CD4-positive, alpha-beta memory T cell (primary cell): Measurements from ENCODE around the gene KHDC4. TPM values are rescaled to one million over a fixed set of nuclear protein-coding genes. Genes with fewer than 3 reads are reported as not detected.
A peak's percentile ranks its signal among the peaks of the same experiment; 100 is the strongest.
"Not testable (repeated sequence)": the region's sequence is repeated elsewhere in the genome, so short reads cannot be mapped to it uniquely, and the experiment has no call there.

Experiments
- CTCF ChIA-PET: fragments of 350-600 bp; sonication (Branson Sonifier 250); formaldehyde crosslinking; loops from one replicate; lab custom pipeline; 2021; ENCODE audit warnings: inconsistent platforms; ENCODE audit not compliant: partially characterized antibody; lab: Charles Lee
- POLR2A ChIA-PET: fragments of 350-600 bp; sonication (Branson Sonifier 250); formaldehyde crosslinking; loops from one replicate; lab custom pipeline; 2021; ENCODE audit not compliant: partially characterized antibody; lab: Charles Lee
- DNase-seq, 5 donors: peaks; one replicate each; pipeline versions ENCODE4 v3.0.0 to v3.0.0-alpha.2; 2020 to 2022; ENCODE audit warnings: mixed read lengths in 1 of 5
- H3K27ac ChIP-seq: one replicate; pipeline ENCODE4 v1.7.0; 2013; ENCODE audit warnings: low read depth, low read length
- H3K27me3 ChIP-seq: 2 replicates; pipeline ENCODE4 v1.7.0; 2013; ENCODE audit warnings: mild to moderate bottlenecking, low read length, moderate library complexity; ENCODE audit not compliant: insufficient read depth
- H3K36me3 ChIP-seq: 2 replicates; pipeline ENCODE4 v1.7.0; 2013; ENCODE audit warnings: mild to moderate bottlenecking, low read length, moderate library complexity; ENCODE audit not compliant: insufficient read depth
- H3K4me1 ChIP-seq: 2 replicates; pipeline ENCODE4 v1.7.0; 2013; ENCODE audit warnings: mild to moderate bottlenecking, low read length, moderate library complexity; ENCODE audit not compliant: insufficient read depth
- H3K4me3 ChIP-seq, 2 donors: one replicate each; pipeline ENCODE4 v1.7.0; 2013; ENCODE audit warnings: low read length in 2 of 2, mild to moderate bottlenecking in 1 of 2
- H3K9me3 ChIP-seq, 2 donors: one replicate each; pipeline ENCODE4 v1.7.0; 2013; ENCODE audit warnings: low read length in 2 of 2, control low read depth in 1 of 2; ENCODE audit not compliant: control insufficient read depth in 1 of 2
- H3K27ac Mint-ChIP-seq, 7 donors: one replicate each; pipeline ENCODE4 v1.8.0; 2020 to 2021; ENCODE audit warnings: mixed read lengths in 7 of 7, mild to moderate bottlenecking in 6 of 7, inconsistent platforms in 3 of 7, moderate library complexity in 3 of 7
- H3K27me3 Mint-ChIP-seq, 2 donors: one replicate each; pipeline ENCODE4 v1.8.0; 2020 to 2021; ENCODE audit warnings: mixed read lengths in 2 of 2
- H3K36me3 Mint-ChIP-seq, 2 donors: one replicate each; pipeline ENCODE4 v1.8.0; 2020 to 2021; ENCODE audit warnings: mixed read lengths in 2 of 2, inconsistent platforms in 1 of 2, mild to moderate bottlenecking in 1 of 2
- H3K4me1 Mint-ChIP-seq, 4 donors: one replicate each; pipeline ENCODE4 v1.8.0; 2020 to 2021; ENCODE audit warnings: mixed read lengths in 4 of 4, mild to moderate bottlenecking in 1 of 4
- H3K4me3 Mint-ChIP-seq, 8 donors: one replicate each; pipeline ENCODE4 v1.8.0; 2020 to 2021; ENCODE audit warnings: mixed read lengths in 8 of 8, mild to moderate bottlenecking in 7 of 8, moderate library complexity in 6 of 8, inconsistent platforms in 3 of 8
- H3K9me3 Mint-ChIP-seq, 8 donors: one replicate each; pipeline ENCODE4 v1.8.0; 2020 to 2021; ENCODE audit warnings: mixed read lengths in 8 of 8, mild to moderate bottlenecking in 5 of 8, inconsistent platforms in 3 of 8, moderate library complexity in 1 of 8
- intact Hi-C: fragments of 100-400 bp; cut with micrococcal nuclease; formaldehyde crosslinking; loops from one replicate; pipeline ENCODE4 v1.15.1; 2023
- polyA plus RNA-seq, 2 donors: library from polyadenylated mRNA; unstranded; fragments of 300-500 nt; fragmentation: Illumina TruSeq; gene quantifications; one replicate each; pipeline ENCODE4 v1.2.3, GENCODE V29; 2021
- total RNA-seq, 2 experiments: library from RNA; stranded (reverse); gene quantifications; one replicate each; pipeline ENCODE4 v1.2.3, GENCODE V29; 2021

Gene KHDC4
- total and polyA plus RNA-seq, 4 experiments from 2014 or later = 5.5 to 134 (median 68.2) TPM

DNA sequence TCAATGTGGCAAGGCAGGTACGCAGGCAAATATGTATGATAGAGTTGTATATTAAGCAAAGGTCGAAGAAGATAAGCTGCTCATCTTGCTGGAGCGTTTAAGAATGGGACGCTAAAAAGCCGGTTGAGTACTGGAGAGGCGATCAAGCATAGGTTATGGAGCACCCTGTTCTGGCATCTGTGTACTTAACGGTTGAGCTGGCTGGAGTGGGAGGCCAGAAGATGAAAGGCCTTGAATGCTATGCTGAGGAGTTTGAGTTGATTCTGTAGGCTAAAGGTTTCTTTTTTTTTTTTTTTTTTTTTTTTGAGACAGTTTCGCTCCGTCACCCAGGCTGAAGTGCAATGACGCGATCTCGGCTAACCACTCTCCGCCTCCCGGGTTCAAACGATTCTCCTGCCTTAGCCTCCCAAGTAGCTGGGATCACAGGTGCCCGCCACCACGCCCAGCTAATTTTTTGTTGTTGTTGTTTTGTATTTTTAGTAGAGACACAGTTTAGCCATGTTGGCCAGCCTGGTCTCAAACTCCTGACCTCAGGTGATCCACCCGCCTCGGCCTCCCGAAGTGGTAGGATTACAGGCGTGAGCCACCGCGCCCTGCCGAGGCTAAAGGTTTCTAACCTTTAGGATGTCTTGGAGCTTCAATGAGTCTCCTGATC, 850 bp upstream of the KHDC4 start:
- peaks cover 54% of the 10 kb centered on the region for H3K4me1 ChIP-seq
- DNase-seq = no peak
- Mint-ChIP-seq H3K27ac (peak overlapping the region in 1 of 7 donors; percentile 73), H3K4me1 (peaks cover 10 to 25% (median 14%) of the 10 kb centered on the region in 4 donors), H3K27me3 (no peaks in the 10 kb centered on the region), H3K36me3 (peaks cover 9 to 23% of the 10 kb centered on the region in 2 donors), H3K4me3 (no peak overlapping the region), H3K9me3 (peaks cover 0 to 2% (median 0%) of the 10 kb centered on the region in 8 donors)
- H3K27ac ChIP-seq = peak overlapping the region; percentile 95
- peaks cover 28% of the 10 kb centered on the region for H3K36me3 ChIP-seq
- H3K4me3 ChIP-seq = peak overlapping the region; percentile 48 to 86
- ChIA-PET POLR2A (interaction anchor here (0.6 to 6.8 kb wide), 13 partner anchors 9 to 347 kb away, joined by 3 to 99 read pairs (median 6); partner anchors contain the start of genes ARHGEF2, GON4L, LAMTOR2 and SMG5), CTCF (interaction anchor here (0.7 to 6.4 kb wide), 5 partner anchors 11 to 131 kb away, joined by 3 to 65 read pairs (median 4); partner anchors contain the start of gene ARHGEF2)
- H3K27me3 ChIP-seq = no peaks in the 10 kb centered on the region
- H3K9me3 ChIP-seq = no peaks in the 10 kb centered on the region
- intact Hi-C loops = loop anchor here (1.0 to 5.0 kb wide), 6 partner anchors 24 to 277 kb away; partner anchors contain the start of genes ARHGEF2, GON4L, LAMTOR2 and PMF1

DNA sequence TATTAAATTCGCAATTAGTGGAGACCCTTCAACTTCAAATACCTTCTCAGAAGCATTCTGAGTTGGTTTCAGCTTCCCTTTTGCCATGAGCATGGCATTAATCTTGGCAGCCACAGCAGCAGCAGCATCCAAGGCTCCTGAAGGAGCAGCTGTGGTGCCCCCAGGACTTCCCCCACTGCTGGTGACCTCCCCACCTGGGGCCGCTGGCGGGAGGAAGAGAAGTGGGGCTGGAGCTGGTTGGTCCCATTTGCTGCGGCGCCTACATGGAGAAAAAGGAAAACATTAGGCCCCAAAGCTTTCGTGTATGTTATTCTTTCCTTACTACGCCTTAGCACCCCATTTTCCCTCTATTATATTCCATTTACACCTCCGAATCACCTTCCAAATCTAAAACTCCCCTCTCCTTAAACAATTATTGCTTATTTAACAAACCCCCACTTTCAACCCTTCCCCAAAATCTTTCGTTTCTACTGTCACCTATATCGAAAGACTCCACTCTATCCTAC, 569 bp downstream of the KHDC4 start:
- ChIA-PET CTCF (interaction anchor here (1.1 to 6.4 kb wide), 6 partner anchors 9 to 56 kb away, joined by 3 to 65 read pairs (median 4); partner anchors contain the start of gene ARHGEF2), POLR2A (interaction anchor here (0.9 to 6.8 kb wide), 16 partner anchors 10 to 121 kb away, joined by 3 to 99 read pairs (median 6); partner anchors contain the start of genes ARHGEF2, LAMTOR2, SSR2 and SYT11)
- peaks cover 50% of the 10 kb centered on the region for H3K4me1 ChIP-seq
- H3K27ac Mint-ChIP-seq = no peak overlapping the region
- H3K27ac ChIP-seq = peak overlapping the region; percentile 95
- no peak for DNase-seq
- H3K9me3 Mint-ChIP-seq = no peaks in the 10 kb centered on the region
- H3K4me3 ChIP-seq = peak overlapping the region; percentile 71 to 86
- H3K27me3 Mint-ChIP-seq = no peaks in the 10 kb centered on the region
- intact Hi-C loops = loop anchor here (1.0 to 5.0 kb wide), 6 partner anchors 22 to 279 kb away; partner anchors contain the start of genes ARHGEF2, GON4L, LAMTOR2 and PMF1
- peaks cover 37% of the 10 kb centered on the region for H3K36me3 ChIP-seq
- H3K36me3 Mint-ChIP-seq = peaks cover 17 to 31% of the 10 kb centered on the region in 2 donors
- H3K9me3 ChIP-seq = no peaks in the 10 kb centered on the region
- H3K27me3 ChIP-seq = no peaks in the 10 kb centered on the region
- H3K4me3 Mint-ChIP-seq = no peak overlapping the region
- peaks cover 15 to 28% (median 17%) of the 10 kb centered on the region in 4 donors for H3K4me1 Mint-ChIP-seq

DNA sequence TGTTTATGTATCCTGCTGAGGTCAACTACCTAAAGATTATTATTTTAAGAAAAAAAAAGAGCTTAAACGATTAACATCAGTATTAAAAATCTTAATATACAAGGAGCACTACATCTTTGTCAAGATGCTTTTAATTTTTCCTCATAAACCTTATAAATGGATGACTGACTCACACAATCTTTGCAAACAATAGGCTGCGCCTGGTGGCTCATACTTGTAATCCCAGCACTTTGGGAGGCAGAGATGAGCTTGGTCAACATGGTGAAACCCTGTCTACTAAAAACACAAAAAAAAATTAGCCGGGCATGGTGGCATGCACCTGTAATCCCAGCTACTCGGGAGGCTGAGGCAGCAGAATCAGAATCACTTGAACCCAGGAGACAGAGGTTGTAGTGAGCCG, 1.7 kb downstream of the KHDC4 start:
- H3K4me3 ChIP-seq = no peak overlapping the region
- peaks cover 45% of the 10 kb centered on the region for H3K36me3 ChIP-seq
- ChIA-PET POLR2A (interaction anchor here (0.6 to 6.8 kb wide), 9 partner anchors 10 to 88 kb away, joined by 3 to 99 read pairs (median 11); partner anchors contain the start of genes ARHGEF2, SSR2 and SYT11), CTCF (interaction anchor here (1.1 to 6.4 kb wide), 6 partner anchors 11 to 57 kb away, joined by 3 to 65 read pairs (median 4); partner anchors contain the start of gene ARHGEF2)
- H3K27me3 Mint-ChIP-seq = no peaks in the 10 kb centered on the region
- H3K4me1 ChIP-seq = peaks cover 43% of the 10 kb centered on the region
- peak overlapping the region in 4 of 7 donors; percentile 30 to 68 (median 56) for H3K27ac Mint-ChIP-seq
- H3K36me3 Mint-ChIP-seq = peaks cover 17 to 40% of the 10 kb centered on the region in 2 donors
- no peaks in the 10 kb centered on the region for H3K9me3 ChIP-seq
- peak overlapping the region in 7 of 8 donors; percentile 17 to 80 (median 50) for H3K4me3 Mint-ChIP-seq
- DNase-seq = no peak
- intact Hi-C loops = loop anchor here (5.0 kb wide), 1 partner anchor 280 kb away; the partner anchor contains the start of gene PMF1
- H3K4me1 Mint-ChIP-seq = peaks cover 7 to 24% (median 11%) of the 10 kb centered on the region in 4 donors
- H3K27me3 ChIP-seq = no peaks in the 10 kb centered on the region
- no peaks in the 10 kb centered on the region for H3K9me3 Mint-ChIP-seq
- H3K27ac ChIP-seq = peak overlapping the region; percentile 95

DNA sequence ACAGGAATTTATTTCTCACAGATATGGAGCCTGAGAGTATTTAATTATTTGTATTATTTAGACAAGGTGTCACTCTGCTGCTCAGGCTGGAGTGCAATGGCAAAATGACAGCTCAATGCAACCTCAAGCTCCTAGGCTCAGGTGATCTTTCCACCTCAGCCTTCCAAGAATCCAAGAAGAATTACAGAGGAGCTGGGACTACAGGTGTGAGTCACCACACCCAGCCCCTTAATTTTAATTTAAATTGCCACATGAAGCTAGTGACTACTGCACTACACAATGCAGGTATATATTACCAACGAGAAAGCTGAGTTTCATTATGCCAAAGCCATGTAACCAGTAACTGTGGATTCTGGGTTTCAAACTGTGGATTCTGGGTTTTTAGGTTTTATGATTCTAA, 2.1 kb downstream of the KHDC4 start:
- Histone ChIP-seq H3K27ac (peak overlapping the region; percentile 5), H3K4me1 (peaks cover 43% of the 10 kb centered on the region), H3K4me3 (no peak overlapping the region), H3K9me3 (no peaks in the 10 kb centered on the region), H3K27me3 (no peaks in the 10 kb centered on the region), H3K36me3 (peaks cover 49% of the 10 kb centered on the region)
- ChIA-PET POLR2A (interaction anchor here (1.0 to 6.8 kb wide), 6 partner anchors 10 to 63 kb away, joined by 4 to 99 read pairs (median 11); partner anchors contain the start of gene ARHGEF2), CTCF (interaction anchor here (1.1 to 6.4 kb wide), 5 partner anchors 10 to 58 kb away, joined by 3 to 65 read pairs (median 4); partner anchors contain the start of gene ARHGEF2)
- intact Hi-C loops = loop anchor here (5.0 kb wide), 1 partner anchor 280 kb away; the partner anchor contains the start of gene PMF1
- Mint-ChIP-seq H3K27ac (peak overlapping the region in 3 of 7 donors; percentile 8 to 72 (median 57)), H3K36me3 (peaks cover 19 to 43% of the 10 kb centered on the region in 2 donors), H3K27me3 (no peaks in the 10 kb centered on the region), H3K4me3 (peak overlapping the region in 5 of 8 donors; percentile 48 to 80 (median 58)), H3K4me1 (peaks cover 7 to 25% (median 11%) of the 10 kb centered on the region in 4 donors), H3K9me3 (no peaks in the 10 kb centered on the region)
- no peak for DNase-seq

GRCh38 chr1:155931332-155932038, 2.7 kb downstream of the KHDC4 start:
- no peak for DNase-seq
- Mint-ChIP-seq H3K36me3 (peaks cover 25 to 49% of the 10 kb centered on the region in 2 donors), H3K27me3 (no peaks in the 10 kb centered on the region), H3K4me3 (peak overlapping the region in 7 of 8 donors; percentile 59 to 80 (median 70)), H3K27ac (peak overlapping the region in 5 of 7 donors; percentile 30 to 81 (median 66)), H3K9me3 (peaks cover 0 to 2% (median 0%) of the 10 kb centered on the region in 8 donors), H3K4me1 (peaks cover 7 to 27% (median 12%) of the 10 kb centered on the region in 4 donors)
- no peaks in the 10 kb centered on the region for H3K9me3 ChIP-seq
- peak overlapping the region; percentile 24 for H3K27ac ChIP-seq
- peaks cover 43% of the 10 kb centered on the region for H3K4me1 ChIP-seq
- CTCF ChIA-PET = interaction anchor here (1.1 to 6.4 kb wide), 4 partner anchors 10 to 58 kb away, joined by 3 to 65 read pairs (median 14); partner anchors contain the start of gene ARHGEF2
- no peaks in the 10 kb centered on the region for H3K27me3 ChIP-seq
- POLR2A ChIA-PET = interaction anchor here (0.9 to 6.8 kb wide), 7 partner anchors 9 to 64 kb away, joined by 3 to 99 read pairs (median 4); partner anchors contain the start of gene ARHGEF2
- intact Hi-C loops = loop anchor here (5.0 kb wide), 1 partner anchor 281 kb away; the partner anchor contains the start of gene PMF1
- peaks cover 55% of the 10 kb centered on the region for H3K36me3 ChIP-seq
- no peak overlapping the region for H3K4me3 ChIP-seq

DNA sequence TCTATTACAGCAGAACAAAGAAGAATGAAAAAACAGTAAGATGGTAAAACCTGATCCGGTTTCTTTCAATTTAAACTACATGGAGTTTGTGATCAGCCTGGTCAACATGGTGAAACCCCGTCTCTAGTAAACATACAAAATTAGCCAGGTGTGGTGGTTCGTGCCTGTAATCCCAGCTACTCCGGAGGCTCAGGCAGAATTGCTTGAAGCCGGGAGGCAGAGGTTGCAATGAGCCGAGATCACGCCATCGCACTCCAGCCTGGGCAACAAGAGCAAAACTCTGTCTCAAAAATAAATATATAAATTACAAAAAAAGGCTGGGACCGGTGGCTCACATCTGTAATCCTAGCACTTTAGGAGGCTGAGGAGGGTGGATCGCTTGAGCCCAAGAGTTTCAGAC, 3.5 kb downstream of the KHDC4 start:
- peak overlapping the region; percentile 24 for H3K27ac ChIP-seq
- ChIA-PET POLR2A (interaction anchor here (0.5 to 6.8 kb wide), 8 partner anchors 8 to 463 kb away, joined by 3 to 99 read pairs (median 3); partner anchors contain the start of gene ARHGEF2), CTCF (interaction anchor here (6.4 kb wide), 1 partner anchor 59 kb away, joined by 65 read pairs; no protein-coding TSS in a partner anchor)
- not testable (repeated sequence) for H3K9me3 Mint-ChIP-seq, H3K4me3 ChIP-seq, H3K9me3 ChIP-seq, DNase-seq, H3K27me3 ChIP-seq, H3K27me3 Mint-ChIP-seq
- H3K36me3 ChIP-seq = peaks cover 63% of the 10 kb centered on the region
- Mint-ChIP-seq H3K4me3 (peak overlapping the region in 7 of 8 donors; percentile 63 to 80 (median 76)), H3K27ac (peak overlapping the region in 4 of 7 donors; percentile 57 to 77 (median 70)), H3K4me1 (peaks cover 7 to 27% (median 12%) of the 10 kb centered on the region in 4 donors), H3K36me3 (peaks cover 31 to 57% of the 10 kb centered on the region in 2 donors)
- H3K4me1 ChIP-seq = peaks cover 43% of the 10 kb centered on the region
- intact Hi-C loops = loop anchor here (5.0 kb wide), 1 partner anchor 282 kb away; the partner anchor contains the start of gene PMF1
